AG10803 (cell line): ENCODE results near the gene RAPH1.

Experiments used
- DNase-seq: peaks from one replicate; pipeline ENCODE4 v3.0.0; 2010; ENCODE audit warnings: low read depth
- H3K4me3 ChIP-seq: 2 replicates; pipeline ENCODE4 v1.5.1; 2011; ENCODE audit warnings: mild to moderate bottlenecking, low read length, control low read depth
- CTCF ChIP-seq: conservative IDR thresholded peaks from 2 replicates; pipeline ENCODE4 v1.5.1; 2011; ENCODE audit warnings: mild to moderate bottlenecking, low read length, control low read depth, inconsistent platforms

Gene RAPH1

GRCh38 chr2:203361495-203361894 is 173.6 kb downstream of the RAPH1 start:
- H3K4me3 ChIP-seq: no peak overlapping the region
- no peak for DNase-seq
- TF ChIP-seq CTCF: no peak

- no peak for DNase-seq
- H3K4me3 ChIP-seq: no peak overlapping the region
- no peak for TF ChIP-seq CTCF
Observed at GRCh38 chr2:203360833-203361430, 174.2 kb downstream of the RAPH1 start.

- TF ChIP-seq CTCF: no peak
Observed at GRCh38 chr2:203359450-203359849, 175.7 kb downstream of the RAPH1 start.

GRCh38 chr2:203354966-203355365 is 180.1 kb downstream of the RAPH1 start:
- H3K4me3 ChIP-seq: no peak overlapping the region
- no peak for TF ChIP-seq CTCF
- DNase-seq: no peak

More at GRCh38 chr2:203359450-203359849, 175.7 kb downstream of the RAPH1 start:
- no peak overlapping the region for H3K4me3 ChIP-seq
- no peak for DNase-seq

- no peak for DNase-seq
- H3K4me3 ChIP-seq: no peak overlapping the region
- TF ChIP-seq CTCF: no peak
Observed at GRCh38 chr2:203352604-203353255, 182.4 kb downstream of the RAPH1 start.

- no peak for TF ChIP-seq CTCF
Observed at GRCh38 chr2:203347375-203347774, 187.7 kb downstream of the RAPH1 start.

GRCh38 chr2:203346612-203347011 is 188.5 kb downstream of the RAPH1 start:
- no peak overlapping the region for H3K4me3 ChIP-seq
- no peak for TF ChIP-seq CTCF
- no peak for DNase-seq

More at GRCh38 chr2:203347375-203347774, 187.7 kb downstream of the RAPH1 start:
- H3K4me3 ChIP-seq: no peak overlapping the region
- no peak for DNase-seq
